Vagina (tissue), 2 donors: Measurements from ENCODE around the gene CCDC188. TPM values are rescaled to one million over a fixed set of nuclear protein-coding genes. Genes with fewer than 3 reads are reported as not detected.

ENCODE experiments used
- DNase-seq, 2 donors: peaks; one replicate each; pipeline ENCODE4 v3.0.0-alpha.2; 2017; ENCODE audit errors: extremely low spot score in 2 of 2
- H3K27ac ChIP-seq: fragments of 200-600 bp; sonication (generic); one replicate; pipeline ENCODE4 v1.5.1; 2019
- H3K27me3 ChIP-seq: fragments of 200-600 bp; sonication (generic); one replicate; pipeline ENCODE4 v1.5.1; 2019
- H3K36me3 ChIP-seq, 2 donors: fragments of 200-600 bp; sonication (generic); one replicate each; pipeline ENCODE4 v1.5.1; 2017 to 2019
- H3K4me1 ChIP-seq: fragments of 200-600 bp; sonication (generic); one replicate; pipeline ENCODE4 v1.5.1; 2019
- H3K4me3 ChIP-seq, 2 donors: fragments of 200-600 bp; sonication (generic); 1 replicate in 1 of 2; 2 replicates in 1 of 2; pipeline ENCODE4 v1.5.1; 2016 to 2019
- H3K9me3 ChIP-seq: fragments of 200-600 bp; sonication (generic); one replicate; pipeline ENCODE4 v1.5.1; 2019
- POLR2A ChIP-seq, 2 donors: fragments of 450-650 bp; IDR thresholded peaks; one replicate each; pipeline ENCODE4 v1.6.1; 2017; ENCODE audit warnings: antibody characterized with exemption in 2 of 2, mild to moderate bottlenecking in 2 of 2, moderate library complexity in 2 of 2
- POLR2AphosphoS5 ChIP-seq, 2 donors: sonication (generic); formaldehyde crosslinking; IDR thresholded peaks; one replicate each; pipeline ENCODE4 v1.9.0; 2017; ENCODE audit warnings: antibody characterized with exemption in 2 of 2, mild to moderate bottlenecking in 2 of 2, low read depth in 1 of 2; ENCODE audit not compliant: insufficient read depth in 1 of 2
- intact Hi-C: fragments of 100-400 bp; cut with DNase I; formaldehyde crosslinking; loops from one replicate; pipeline ENCODE4 v1.15.1; 2023
- total RNA-seq: library from RNA; depleted of rRNA; stranded (reverse); fragments of >200 nt; gene quantifications from one replicate; pipeline ENCODE4 v1.2.3, GENCODE V29; 2016
- TF ChIP-seq, protein P1 (sequence below), 3 experiments: fragments of 450-650 bp in 2 of 3; fragments of 200-600 bp in 1 of 3; sonication (generic) in 1 of 3; IDR thresholded peaks; one replicate each; pipeline ENCODE4 v1.5.1; 2017 to 2019; ENCODE audit warnings: antibody characterized with exemption in 3 of 3, mild to moderate bottlenecking in 2 of 3, moderate library complexity in 2 of 3

Gene CCDC188
- total RNA-seq, 1 donor from 2014 or later = not detected

DNA sequence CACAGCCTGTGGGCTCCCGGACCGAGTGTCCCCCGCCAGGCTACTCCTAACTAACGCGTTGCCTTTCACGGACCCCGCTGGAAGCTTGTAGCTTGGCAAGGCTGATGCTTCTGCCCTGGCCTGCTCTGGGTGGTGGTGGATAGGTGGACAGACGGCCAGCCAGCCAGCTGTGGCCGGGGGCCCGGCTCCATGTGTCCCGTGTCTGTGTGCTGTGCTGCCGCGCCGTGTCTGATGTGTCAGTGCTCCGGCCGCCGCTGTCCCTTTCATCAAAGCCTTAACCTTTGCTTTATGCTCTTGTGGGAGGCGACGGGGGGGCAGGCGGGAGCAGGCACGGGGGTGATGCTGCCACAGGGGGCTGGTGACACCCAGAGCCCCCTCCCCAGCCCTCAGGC lies 5.0 kb downstream of the CCDC188 start:
- intact Hi-C loops = no loop called here

DNA sequence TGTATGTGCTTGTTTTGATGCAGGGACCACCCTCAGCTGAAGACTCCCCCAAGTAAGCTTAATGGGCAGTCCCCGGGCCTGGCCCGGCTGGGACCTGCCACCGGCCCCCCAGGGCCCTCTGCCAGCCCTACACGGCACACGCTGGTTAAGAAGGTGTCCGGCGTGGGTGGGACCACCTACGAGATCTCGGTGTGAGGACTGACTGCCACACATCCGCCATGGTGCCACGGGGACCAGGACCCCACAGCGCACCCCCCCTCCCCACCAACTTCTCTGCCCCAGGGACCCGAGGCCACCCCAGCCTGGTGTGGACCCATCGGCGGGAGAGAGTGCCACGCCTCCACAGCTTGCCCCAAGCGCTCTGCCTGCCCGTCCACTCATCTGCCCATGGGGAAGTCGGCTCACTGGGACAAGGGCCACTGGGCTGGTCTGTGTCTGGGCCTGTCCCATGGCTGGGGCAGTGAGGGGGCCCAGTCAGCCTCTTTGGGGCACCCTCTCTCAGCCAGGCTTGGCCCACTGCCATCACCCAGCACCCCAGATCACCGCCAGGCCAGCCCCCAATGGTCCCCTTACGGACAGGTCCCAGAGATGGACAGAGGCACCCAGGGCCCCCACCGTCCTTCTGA lies 5.5 kb downstream of the CCDC188 start:
- intact Hi-C loops = no loop called here
- Histone ChIP-seq H3K27ac (no peak overlapping the region), H3K36me3 (peaks cover 0 to 16% of the 10 kb centered on the region in 2 donors)

More for the DNA sequence above, 5.0 kb downstream of the CCDC188 start:
- H3K36me3 ChIP-seq = peaks cover 0 to 16% of the 10 kb centered on the region in 2 donors
- no peaks in the 10 kb centered on the region for H3K4me1 ChIP-seq
- no peaks in the 10 kb centered on the region for H3K9me3 ChIP-seq
- H3K27me3 ChIP-seq = no peaks in the 10 kb centered on the region
- H3K4me3 ChIP-seq = no peak overlapping the region
- H3K27ac ChIP-seq = no peak overlapping the region
- no peak for DNase-seq
- TF ChIP-seq POLR2A (IDR thresholded peaks at IDR 0.05) (no peak), POLR2AphosphoS5 (IDR thresholded peaks at IDR 0.05; ENCODE audit: insufficient read depth in 1 of 2, low read depth in 1 of 2) (no peak)
- TF ChIP-seq, protein P1, sequence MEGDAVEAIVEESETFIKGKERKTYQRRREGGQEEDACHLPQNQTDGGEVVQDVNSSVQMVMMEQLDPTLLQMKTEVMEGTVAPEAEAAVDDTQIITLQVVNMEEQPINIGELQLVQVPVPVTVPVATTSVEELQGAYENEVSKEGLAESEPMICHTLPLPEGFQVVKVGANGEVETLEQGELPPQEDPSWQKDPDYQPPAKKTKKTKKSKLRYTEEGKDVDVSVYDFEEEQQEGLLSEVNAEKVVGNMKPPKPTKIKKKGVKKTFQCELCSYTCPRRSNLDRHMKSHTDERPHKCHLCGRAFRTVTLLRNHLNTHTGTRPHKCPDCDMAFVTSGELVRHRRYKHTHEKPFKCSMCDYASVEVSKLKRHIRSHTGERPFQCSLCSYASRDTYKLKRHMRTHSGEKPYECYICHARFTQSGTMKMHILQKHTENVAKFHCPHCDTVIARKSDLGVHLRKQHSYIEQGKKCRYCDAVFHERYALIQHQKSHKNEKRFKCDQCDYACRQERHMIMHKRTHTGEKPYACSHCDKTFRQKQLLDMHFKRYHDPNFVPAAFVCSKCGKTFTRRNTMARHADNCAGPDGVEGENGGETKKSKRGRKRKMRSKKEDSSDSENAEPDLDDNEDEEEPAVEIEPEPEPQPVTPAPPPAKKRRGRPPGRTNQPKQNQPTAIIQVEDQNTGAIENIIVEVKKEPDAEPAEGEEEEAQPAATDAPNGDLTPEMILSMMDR (IDR thresholded peaks at IDR 0.05) = no peak

DNA sequence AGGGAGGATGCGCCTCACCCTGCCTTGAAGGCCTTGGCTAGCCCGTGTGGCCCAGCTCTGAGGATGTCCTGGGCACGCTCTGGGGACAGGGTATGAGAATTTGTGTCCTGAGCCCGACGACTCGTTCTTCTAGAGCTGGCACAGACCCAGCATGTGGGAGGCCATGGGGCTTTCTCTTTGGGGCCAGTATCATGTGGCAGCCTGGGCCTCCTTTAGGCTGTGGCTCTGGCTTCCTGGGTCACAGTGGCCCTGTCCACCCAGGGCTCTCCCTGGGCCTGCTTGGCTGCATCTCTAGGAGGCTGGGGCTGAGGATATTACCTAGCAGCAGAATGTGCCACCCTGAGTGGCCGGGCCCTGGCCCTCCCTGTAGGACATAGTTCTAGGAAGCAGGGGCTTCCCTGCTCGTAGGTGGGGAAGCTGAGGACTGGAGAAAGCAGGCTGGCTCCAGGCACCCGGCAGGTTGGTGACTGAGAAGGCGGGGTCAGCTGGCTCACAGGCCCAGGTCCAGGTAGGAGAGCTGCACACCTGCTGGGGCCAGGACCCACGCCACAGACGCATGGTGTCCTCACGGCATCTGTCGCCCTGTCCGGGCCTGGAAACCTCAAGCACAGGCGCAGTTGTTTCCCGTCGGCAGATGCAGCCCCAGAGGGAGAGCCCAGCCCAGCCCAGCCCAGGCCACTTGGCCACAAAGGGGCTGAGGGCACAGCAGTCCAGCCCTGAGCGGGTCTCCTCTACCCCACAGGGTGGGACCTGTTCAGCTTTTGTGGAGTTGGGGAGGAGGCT lies 6.8 kb downstream of the CCDC188 start:
- intact Hi-C loops = no loop called here
- no peaks in the 10 kb centered on the region for H3K4me1 ChIP-seq
- H3K9me3 ChIP-seq = no peaks in the 10 kb centered on the region
- H3K27me3 ChIP-seq = no peaks in the 10 kb centered on the region
- no peak for TF ChIP-seq POLR2A (IDR thresholded peaks at IDR 0.05)
- TF ChIP-seq POLR2AphosphoS5 (IDR thresholded peaks at IDR 0.05; ENCODE audit: insufficient read depth in 1 of 2, low read depth in 1 of 2) = no peak
- TF ChIP-seq, protein P1 (IDR thresholded peaks at IDR 0.05) = no peak
- no peak for DNase-seq
- H3K36me3 ChIP-seq = peaks cover 0 to 23% of the 10 kb centered on the region in 2 donors
- no peak overlapping the region for H3K27ac ChIP-seq
- no peak overlapping the region for H3K4me3 ChIP-seq

More for the DNA sequence above, 5.5 kb downstream of the CCDC188 start:
- Histone ChIP-seq H3K9me3 (no peaks in the 10 kb centered on the region), H3K4me3 (no peak overlapping the region), H3K27me3 (no peaks in the 10 kb centered on the region), H3K4me1 (no peaks in the 10 kb centered on the region)
- no peak for DNase-seq
- TF ChIP-seq, protein P1 (IDR thresholded peaks at IDR 0.05) = no peak
- no peak for TF ChIP-seq POLR2A (IDR thresholded peaks at IDR 0.05)
- TF ChIP-seq POLR2AphosphoS5 (IDR thresholded peaks at IDR 0.05; ENCODE audit: insufficient read depth in 1 of 2, low read depth in 1 of 2) = no peak

DNA sequence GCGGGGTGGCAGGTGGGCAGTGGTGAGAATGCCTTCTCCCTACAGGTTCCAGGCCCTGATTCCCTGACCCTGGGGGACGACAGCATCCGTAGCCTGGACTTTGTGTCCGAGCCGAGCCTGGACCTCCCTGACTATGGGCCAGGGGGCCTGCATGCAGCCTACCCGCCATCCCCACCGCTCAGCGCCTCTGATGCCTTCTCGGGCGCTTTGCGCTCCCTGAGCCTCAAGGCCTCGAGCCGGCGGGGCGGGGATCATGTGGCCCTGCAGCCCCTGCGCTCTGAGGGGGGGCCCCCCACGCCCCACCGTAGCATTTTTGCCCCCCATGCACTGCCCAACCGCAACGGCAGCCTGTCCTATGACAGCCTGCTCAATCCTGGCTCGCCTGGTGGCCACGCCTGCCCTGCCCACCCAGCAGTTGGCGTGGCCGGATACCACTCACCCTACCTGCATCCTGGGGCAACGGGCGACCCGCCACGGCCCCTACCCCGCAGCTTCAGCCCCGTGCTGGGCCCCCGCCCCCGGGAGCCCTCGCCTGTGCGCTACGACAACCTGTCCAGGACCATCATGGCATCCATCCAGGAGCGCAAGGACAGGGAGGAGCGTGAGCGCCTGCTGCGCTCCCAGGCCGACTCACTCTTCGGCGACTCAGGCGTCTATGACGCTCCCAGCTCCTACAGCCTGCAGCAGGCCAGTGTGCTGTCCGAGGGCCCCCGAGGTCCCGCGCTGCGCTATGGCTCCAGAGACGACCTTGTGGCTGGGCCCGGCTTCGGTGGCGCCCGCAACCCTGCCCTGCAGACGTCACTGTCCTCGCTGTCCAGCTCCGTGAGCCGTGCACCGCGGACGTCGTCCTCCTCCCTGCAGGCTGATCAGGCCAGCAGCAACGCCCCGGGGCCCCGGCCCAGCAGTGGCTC lies 7.9 kb downstream of the CCDC188 start:
- no peak overlapping the region for H3K27ac ChIP-seq
- intact Hi-C loops = no loop called here
- peaks cover 8% of the 10 kb centered on the region for H3K4me1 ChIP-seq
- no peaks in the 10 kb centered on the region for H3K9me3 ChIP-seq
- peaks cover 0 to 23% of the 10 kb centered on the region in 2 donors for H3K36me3 ChIP-seq
- TF ChIP-seq POLR2A (IDR thresholded peaks at IDR 0.05) (no peak), POLR2AphosphoS5 (IDR thresholded peaks at IDR 0.05; ENCODE audit: insufficient read depth in 1 of 2, low read depth in 1 of 2) (no peak)
- TF ChIP-seq, protein P1 (IDR thresholded peaks at IDR 0.05) = no peak
- no peaks in the 10 kb centered on the region for H3K27me3 ChIP-seq
- DNase-seq = no peak
- no peak overlapping the region for H3K4me3 ChIP-seq
